Measurements from ENCODE around the gene AFG3L2. TPM values are rescaled to one million over a fixed set of nuclear protein-coding genes. Genes with fewer than 3 reads are reported as not detected.
"Not testable (repeated sequence)": the region's sequence is repeated elsewhere in the genome, so short reads cannot be mapped to it uniquely, and the experiment has no call there.

AFG3L2 gene
- total RNA-seq = 145 TPM
- long read RNA-seq, transcript AFG3L2-201 (17 exons, 3,247 nt) = major isoform, 711 of 823 reads
- long read RNA-seq, partial matches to known transcripts = 37 of 823 reads
- long read RNA-seq, other reads (novel, unspliced or antisense) = 75 of 823 reads

DNA sequence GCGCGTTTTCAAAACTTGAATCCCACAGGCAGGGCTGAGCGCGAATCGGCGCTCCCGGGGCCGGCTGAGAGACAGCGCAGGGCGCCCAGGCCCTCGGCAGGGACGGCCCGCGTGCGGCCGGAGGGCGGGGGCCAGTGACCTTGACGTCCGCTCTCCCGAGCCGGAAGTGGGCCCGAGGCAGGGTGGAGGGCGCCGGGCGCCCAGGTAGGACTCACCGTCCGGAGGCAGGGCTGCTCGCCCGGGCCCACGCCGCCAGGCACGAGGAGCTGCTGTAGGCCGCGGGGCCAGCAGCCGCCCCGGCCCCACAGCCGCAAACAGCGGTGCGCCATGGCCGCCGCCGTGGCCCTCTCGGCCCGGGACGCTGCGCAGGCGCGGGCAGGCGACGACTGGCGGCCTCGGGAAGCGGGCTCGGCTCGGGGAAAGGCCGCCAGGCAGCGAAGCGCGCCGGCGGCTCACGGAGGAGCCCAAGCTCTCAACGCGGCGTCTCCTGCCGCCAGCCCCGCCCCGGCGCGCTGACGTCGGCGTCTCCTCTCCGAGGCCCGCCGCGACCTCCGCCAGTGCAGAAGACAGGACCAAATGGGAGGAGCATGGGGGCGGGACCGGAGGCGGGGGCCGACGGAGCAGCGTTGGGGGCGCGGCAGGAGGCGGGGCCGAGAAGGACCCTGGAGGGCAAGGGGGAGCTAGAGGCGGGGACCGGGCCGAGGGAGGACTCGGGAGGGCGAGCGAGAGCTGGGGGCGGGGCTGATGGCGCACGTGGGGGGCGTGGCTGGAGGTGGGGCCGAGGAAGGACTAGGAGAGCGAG, at the start of gene AFG3L2:
Gene AFG3L2 (minus strand): TSS at position 474 of the 802 bp plus-strand sequence. CDS start 145 bp downstream, at position 329.
- intact Hi-C loops (cut with DNase I) = loop anchor here (10.0 kb wide), 1 partner anchor 62 kb away; no protein-coding TSS in a partner anchor
- DNase-seq (peak; percentile 100), ATAC-seq (ENCODE audit: poor library complexity) (peak; percentile 91)

- DNase-seq (no peak), ATAC-seq (ENCODE audit: poor library complexity) (no peak)
- intact Hi-C loops (cut with DNase I) = no loop called here
Observed at GRCh38 chr18:12424252-12424651, 47.2 kb upstream of the AFG3L2 start.

DNA sequence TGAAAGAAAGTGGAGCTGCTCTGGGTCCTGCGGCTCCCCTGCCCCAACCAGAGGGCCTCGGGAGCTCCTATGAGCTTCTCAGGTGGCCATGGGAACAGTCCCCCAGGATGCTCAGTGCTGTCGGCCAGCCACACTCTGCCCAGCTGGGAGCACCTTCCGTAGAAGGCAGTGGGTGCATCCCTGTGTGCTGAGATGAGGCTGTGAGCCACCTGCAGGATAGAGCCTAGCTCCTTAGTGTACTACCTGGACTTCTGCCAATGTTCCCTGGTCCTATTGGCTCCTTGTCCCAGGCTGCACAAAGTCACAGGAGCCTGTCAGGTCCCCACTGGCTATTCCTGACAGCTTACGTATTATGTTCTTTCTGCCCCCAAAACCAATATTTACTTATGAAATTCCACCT, 46.8 kb upstream of the AFG3L2 start:
- intact Hi-C loops (cut with DNase I) = no loop called here
- ATAC-seq (ENCODE audit: poor library complexity) = no peak
- DNase-seq = no peak

DNA sequence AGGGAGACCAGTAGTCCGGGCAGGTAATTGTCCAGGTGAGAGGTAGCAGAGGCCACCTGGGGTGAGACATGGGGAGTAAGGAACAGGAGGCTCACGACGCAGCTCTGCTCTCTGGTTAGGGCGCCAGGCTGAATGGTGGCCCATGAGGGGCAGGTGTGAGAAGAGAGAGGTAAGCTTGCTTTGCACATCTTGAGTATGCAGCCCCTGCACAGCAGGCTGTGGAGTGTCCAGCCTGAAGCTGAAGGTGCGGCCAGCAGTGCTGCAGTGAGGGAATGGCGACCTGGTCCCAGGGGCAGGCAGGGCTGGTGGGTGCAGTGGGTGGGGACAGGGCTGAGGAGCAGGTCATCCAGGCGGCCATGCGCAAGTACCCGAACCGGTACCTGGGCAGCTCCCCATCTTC, 46.4 kb upstream of the AFG3L2 start:
- DNase-seq = no peak
- no peak for ATAC-seq (ENCODE audit: poor library complexity)
- intact Hi-C loops (cut with DNase I) = no loop called here

DNA sequence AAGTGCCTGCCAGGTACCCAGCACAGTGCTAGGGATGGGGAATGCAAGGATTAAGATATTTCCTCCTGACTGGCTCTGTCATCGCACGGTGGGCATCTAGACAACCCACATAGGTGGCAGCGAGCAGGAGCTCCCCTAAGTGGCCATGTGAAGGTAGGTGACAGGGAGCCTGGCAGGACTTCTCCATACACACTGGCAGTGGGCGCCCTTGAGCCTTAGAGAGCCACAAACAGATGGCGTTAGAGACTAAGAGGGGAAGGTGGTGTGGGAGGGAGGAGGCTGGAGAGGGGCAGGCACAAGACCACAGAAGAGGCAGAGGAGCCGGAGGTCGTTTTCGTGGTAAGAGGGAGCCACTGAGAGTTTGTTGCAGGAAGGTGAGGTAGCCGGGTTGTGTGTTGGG, 45.9 kb upstream of the AFG3L2 start:
- intact Hi-C loops (cut with DNase I) = no loop called here
- DNase-seq = no peak
- no peak for ATAC-seq (ENCODE audit: poor library complexity)

DNA sequence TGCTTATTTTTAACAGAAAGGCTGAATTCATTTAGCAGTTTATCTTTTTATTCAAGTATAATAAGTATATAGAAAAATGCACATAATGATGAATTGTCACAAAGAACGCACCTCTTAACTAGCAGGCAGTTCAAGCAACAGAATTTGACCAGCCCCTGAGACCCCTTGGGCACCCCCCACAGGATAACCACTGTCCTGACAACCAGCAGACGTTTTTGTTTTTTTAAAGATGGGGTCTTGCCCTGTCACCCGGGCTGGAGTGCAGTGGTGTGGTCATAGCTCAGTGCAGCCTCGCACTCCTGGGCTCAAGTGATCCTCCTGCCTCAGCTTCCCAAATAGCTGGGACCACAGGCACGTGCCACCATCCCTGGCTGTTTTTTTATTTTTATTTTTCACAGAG, 44.7 kb upstream of the AFG3L2 start:
- ATAC-seq (ENCODE audit: poor library complexity) (no peak), DNase-seq (no peak)
- intact Hi-C loops (cut with DNase I) = no loop called here

- intact Hi-C loops (cut with DNase I) = no loop called here
- DNase-seq = no peak
- peak; percentile 52 for ATAC-seq (ENCODE audit: poor library complexity)
Observed at GRCh38 chr18:12420821-12421421, 43.9 kb upstream of the AFG3L2 start.

DNA sequence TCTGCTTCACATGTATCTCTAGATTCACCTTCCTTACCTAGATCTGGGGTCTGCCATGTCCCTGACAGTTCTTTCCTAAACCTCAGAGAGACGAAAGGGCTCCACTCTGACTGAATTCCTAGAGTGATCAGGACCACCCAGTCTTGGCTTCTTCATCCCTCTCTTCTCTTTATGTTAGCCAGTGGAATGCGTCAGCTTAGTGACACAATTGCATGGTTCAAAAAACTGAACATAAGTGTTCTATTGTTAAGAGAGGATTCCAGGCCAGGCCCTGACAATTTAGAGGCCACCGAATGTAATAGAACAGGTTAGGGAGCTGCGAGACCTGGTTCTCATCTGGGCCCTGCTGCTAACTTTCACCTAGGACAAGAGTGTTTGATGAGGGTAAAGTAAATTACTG, 40.7 kb upstream of the AFG3L2 start:
- ATAC-seq (ENCODE audit: poor library complexity) = no peak
- DNase-seq = no peak
- intact Hi-C loops (cut with DNase I) = no loop called here

GRCh38 chr18:12416098-12416729, 39.2 kb upstream of the AFG3L2 start:
- ATAC-seq (ENCODE audit: poor library complexity) (no peak), DNase-seq (no peak)
- intact Hi-C loops (cut with DNase I) = no loop called here

DNA sequence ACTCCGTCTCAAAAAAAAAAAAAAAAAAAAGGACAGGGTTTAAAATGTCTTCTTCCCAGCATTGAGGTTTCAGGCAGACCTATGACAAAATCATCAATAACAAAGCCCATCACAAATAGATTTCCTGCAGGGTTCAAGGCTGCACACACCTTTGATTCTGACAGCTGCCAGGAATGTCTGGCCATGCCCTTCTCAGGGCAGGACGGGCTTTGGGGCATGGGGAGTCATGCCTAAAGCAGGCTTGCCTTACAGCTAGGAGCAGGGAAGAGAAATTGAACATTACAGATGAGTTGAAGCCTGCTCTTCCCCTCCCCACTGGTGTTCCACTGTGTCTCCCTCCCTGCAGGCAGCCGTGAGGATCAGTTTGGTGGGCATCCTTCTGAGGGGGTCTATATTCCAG, 34.4 kb upstream of the AFG3L2 start:
- ATAC-seq (ENCODE audit: poor library complexity) (no peak), DNase-seq (no peak)
- intact Hi-C loops (cut with DNase I) = no loop called here

GRCh38 chr18:12410747-12411146, 33.7 kb upstream of the AFG3L2 start:
- intact Hi-C loops (cut with DNase I); ATAC-seq (ENCODE audit: poor library complexity); DNase-seq: not testable (repeated sequence)

DNA sequence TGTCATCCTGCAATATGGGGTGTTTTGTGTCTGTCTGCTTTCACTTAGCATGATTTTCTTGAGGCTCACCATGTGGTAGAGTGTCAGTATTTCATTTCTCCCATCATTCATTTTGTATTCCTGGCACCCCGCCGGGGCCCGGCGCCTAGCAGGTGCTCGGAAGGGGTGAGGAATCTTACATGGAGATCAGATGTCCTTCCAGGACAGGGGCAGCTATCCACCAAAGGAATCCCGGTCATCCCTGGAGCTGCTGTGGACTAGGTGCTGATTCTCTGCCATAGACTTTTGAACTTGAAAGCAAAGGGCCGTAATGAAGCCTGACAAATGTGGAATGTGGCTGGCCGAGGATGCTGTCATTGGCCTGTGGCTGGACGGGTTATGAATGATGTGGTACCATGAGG, 33.1 kb upstream of the AFG3L2 start:
- no peak for DNase-seq
- no peak for ATAC-seq (ENCODE audit: poor library complexity)
- intact Hi-C loops (cut with DNase I) = no loop called here

DNA sequence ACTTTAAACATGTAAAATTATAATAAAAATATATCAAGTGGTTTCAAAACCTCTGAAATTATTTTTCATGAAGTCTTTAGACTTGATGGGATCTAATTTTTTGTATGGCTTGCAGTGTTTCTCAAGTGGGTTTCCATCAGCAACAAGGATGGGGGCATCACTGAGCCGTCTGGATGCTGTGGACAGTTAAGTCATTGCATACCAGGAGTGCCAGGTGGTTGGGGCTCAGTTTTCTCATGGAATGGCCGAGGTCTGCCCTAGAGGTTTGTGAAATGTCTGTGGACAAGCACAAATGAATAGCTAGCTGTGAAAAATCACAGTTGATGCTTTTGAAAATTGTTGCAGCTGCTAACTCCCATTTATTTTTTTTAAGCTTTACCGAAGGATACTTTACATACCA, 32.4 kb upstream of the AFG3L2 start:
- ATAC-seq (ENCODE audit: poor library complexity) = no peak
- intact Hi-C loops (cut with DNase I) = no loop called here
- DNase-seq = no peak

DNA sequence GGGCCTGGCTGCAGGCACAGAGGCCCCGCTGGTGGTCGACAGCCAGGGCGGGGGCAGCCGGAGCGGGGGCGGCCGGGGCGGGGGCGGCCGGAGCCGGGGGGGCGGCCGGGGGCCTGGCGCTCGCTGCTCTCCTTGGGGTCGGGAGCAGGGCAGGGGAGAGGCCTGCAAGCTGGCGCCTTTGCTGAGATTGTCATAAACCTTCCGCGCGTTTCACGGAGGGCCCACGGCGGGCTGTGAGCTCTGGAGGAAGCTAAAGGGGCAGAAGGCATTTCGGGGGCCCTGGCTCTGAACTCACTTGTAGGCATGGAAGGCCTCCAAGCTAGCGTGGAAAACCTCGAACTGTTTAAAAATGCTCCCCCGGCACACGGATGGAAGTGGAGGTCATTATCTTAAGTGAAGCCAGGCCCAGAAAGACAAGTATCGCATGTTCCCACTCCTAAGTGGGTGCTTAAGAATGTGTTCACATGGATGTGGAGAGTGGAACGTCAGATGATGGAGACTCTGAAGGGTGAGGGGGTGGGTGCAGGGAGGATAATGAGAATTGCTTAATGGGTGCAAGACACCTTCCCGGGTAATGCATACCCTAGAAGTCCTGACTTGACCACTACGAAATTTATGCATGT, 31.3 kb upstream of the AFG3L2 start:
- no peak for ATAC-seq (ENCODE audit: poor library complexity)

DNA sequence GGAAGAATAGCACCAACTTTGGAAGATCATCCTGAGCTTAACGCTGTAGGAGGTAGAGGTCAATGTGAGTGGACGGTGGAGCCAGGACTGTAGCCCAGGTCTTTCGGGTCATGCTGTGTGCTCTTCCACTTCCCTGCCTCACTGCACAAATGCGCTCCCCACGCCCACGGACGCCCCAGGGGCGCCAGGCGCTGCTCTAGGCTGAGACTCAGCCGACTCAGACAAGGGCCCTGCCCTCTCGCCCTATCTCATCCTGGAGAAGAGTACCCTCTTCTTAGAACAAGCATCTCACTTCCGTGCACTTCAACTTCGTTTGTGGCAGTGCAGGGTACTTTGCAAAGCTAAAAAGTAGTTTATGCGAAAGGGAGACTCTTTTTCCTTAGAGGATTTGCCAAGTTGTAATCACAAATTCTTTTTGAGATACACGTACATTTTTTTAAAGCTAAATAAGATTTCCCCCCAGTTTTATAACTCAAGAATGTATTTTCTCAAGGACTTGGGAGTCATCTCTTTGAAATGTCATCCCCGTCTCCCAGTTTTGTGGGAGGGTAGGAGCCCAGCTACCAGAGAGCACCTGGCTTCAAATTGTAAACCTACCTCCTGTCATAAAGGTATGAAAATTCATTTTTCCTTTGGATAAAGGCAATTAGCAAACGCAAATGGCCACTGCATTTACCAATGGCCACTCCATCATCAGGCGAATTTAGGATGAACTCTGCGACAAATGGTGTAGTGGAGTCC, 29.5 kb upstream of the AFG3L2 start:
- intact Hi-C loops (cut with DNase I) = no loop called here
- DNase-seq (no peak), ATAC-seq (ENCODE audit: poor library complexity) (no peak)

More for the DNA sequence above, 31.3 kb upstream of the AFG3L2 start:
- no peak for DNase-seq
- intact Hi-C loops (cut with DNase I) = no loop called here

GRCh38 chr18:12405066-12405465, 28.0 kb upstream of the AFG3L2 start:
- intact Hi-C loops (cut with DNase I) = no loop called here
- ATAC-seq (ENCODE audit: poor library complexity) = no peak
- DNase-seq = no peak

- intact Hi-C loops (cut with DNase I) = no loop called here
- DNase-seq (no peak), ATAC-seq (ENCODE audit: poor library complexity) (no peak)
Observed at GRCh38 chr18:12403601-12404506, 26.8 kb upstream of the AFG3L2 start.

DNA sequence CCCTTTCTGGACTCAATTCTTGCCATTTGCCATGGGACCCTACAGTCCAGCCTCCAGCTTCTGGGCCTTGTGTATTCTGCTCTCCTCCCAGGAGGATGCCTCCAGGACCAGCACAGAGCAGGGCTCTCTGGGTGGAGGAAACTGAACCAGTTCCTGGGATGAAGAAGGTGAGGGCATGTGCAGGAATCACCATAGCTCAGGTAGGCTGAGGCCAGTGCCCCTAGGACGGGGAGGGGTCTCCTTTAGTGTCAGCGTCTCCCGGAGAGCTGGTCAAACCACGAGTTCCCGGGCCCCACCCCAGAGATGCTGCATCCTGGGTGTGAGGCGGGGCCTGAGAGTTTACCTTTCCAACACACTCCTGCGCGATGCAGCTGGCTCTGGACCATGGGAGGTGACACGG, 24.9 kb upstream of the AFG3L2 start:
- no peak for ATAC-seq (ENCODE audit: poor library complexity)
- no peak for DNase-seq
- intact Hi-C loops (cut with DNase I) = no loop called here

Data from Right ventricle myocardium superior (tissue), 1 donor.